ENCODE measurements around the gene TWF2.

Gene TWF2

GRCh38 chr3:52259035-52259434 lies 20.1 kb upstream of the TWF2 start:
- DNase-seq (ENCODE audit: low spot score) (no peak), FAIRE-seq (no peak)

GRCh38 chr3:52257911-52258310 lies 19.0 kb upstream of the TWF2 start:
- no peak for DNase-seq (ENCODE audit: low spot score)

GRCh38 chr3:52256622-52257021 lies 17.7 kb upstream of the TWF2 start:
- no peak for DNase-seq (ENCODE audit: low spot score)
- FAIRE-seq = no peak

More at GRCh38 chr3:52257911-52258310, 19.0 kb upstream of the TWF2 start:
- FAIRE-seq = no peak

- no peak for FAIRE-seq
- DNase-seq (ENCODE audit: low spot score) = no peak
Measured at GRCh38 chr3:52256159-52256558, 17.2 kb upstream of the TWF2 start.

GRCh38 chr3:52254608-52255007 lies 15.7 kb upstream of the TWF2 start:
- FAIRE-seq (no peak), DNase-seq (ENCODE audit: low spot score) (no peak)

GRCh38 chr3:52253314-52254304 lies 14.7 kb upstream of the TWF2 start:
- FAIRE-seq = no peak
- DNase-seq (ENCODE audit: low spot score) = peak; percentile 3

GRCh38 chr3:52250122-52250521 lies 11.2 kb upstream of the TWF2 start:
- FAIRE-seq (no peak), DNase-seq (ENCODE audit: low spot score) (no peak)

GRCh38 chr3:52249683-52250082 lies 10.7 kb upstream of the TWF2 start:
- DNase-seq (ENCODE audit: low spot score) = no peak
- FAIRE-seq = no peak

GRCh38 chr3:52248816-52249547 lies 10.0 kb upstream of the TWF2 start:
- DNase-seq (ENCODE audit: low spot score) (no peak), FAIRE-seq (no peak)

- FAIRE-seq = no peak
Measured at GRCh38 chr3:52248165-52248541, 9.2 kb upstream of the TWF2 start.

GRCh38 chr3:52247409-52248164 lies 8.6 kb upstream of the TWF2 start:
- DNase-seq (ENCODE audit: low spot score) (no peak), FAIRE-seq (no peak)

More at GRCh38 chr3:52248165-52248541, 9.2 kb upstream of the TWF2 start:
- no peak for DNase-seq (ENCODE audit: low spot score)

- FAIRE-seq (no peak), DNase-seq (ENCODE audit: low spot score) (no peak)
Measured at GRCh38 chr3:52246728-52247408, 7.9 kb upstream of the TWF2 start.

- no peak for FAIRE-seq
- DNase-seq (ENCODE audit: low spot score) = no peak
Measured at GRCh38 chr3:52246264-52246620, 7.3 kb upstream of the TWF2 start.

- no peak for DNase-seq (ENCODE audit: low spot score)
- no peak for FAIRE-seq
Measured at GRCh38 chr3:52245322-52246263, 6.6 kb upstream of the TWF2 start, which contains the start of gene PPM1M. Gene PPM1M, plus strand, starts transcription at chr3:52245759. Its CDS starts 66 bp downstream, at chr3:52245825.

GRCh38 chr3:52243791-52244628 lies 5.1 kb upstream of the TWF2 start:
- no peak for FAIRE-seq

GRCh38 chr3:52242039-52242438 lies 3.1 kb upstream of the TWF2 start:
- no peak for DNase-seq (ENCODE audit: low spot score)
- FAIRE-seq = no peak

More at GRCh38 chr3:52243791-52244628, 5.1 kb upstream of the TWF2 start:
- DNase-seq (ENCODE audit: low spot score) = peak; percentile 34

- DNase-seq (ENCODE audit: low spot score) (no peak), FAIRE-seq (no peak)
Measured at GRCh38 chr3:52240886-52241370, 2.0 kb upstream of the TWF2 start.

- DNase-seq (ENCODE audit: low spot score) (peak; percentile 14), FAIRE-seq (no peak)
Measured at GRCh38 chr3:52240059-52240885, 1.3 kb upstream of the TWF2 start.
